Osteocyte (in vitro differentiated cells): Measurements from ENCODE around the gene MYBPC3. TPM values are rescaled to one million over a fixed set of nuclear protein-coding genes. Genes with fewer than 3 reads are reported as not detected.

ENCODE experiments used
- DNase-seq: peaks from one replicate; pipeline ENCODE4 v3.0.0; 2021; ENCODE audit warnings: mixed read lengths; ENCODE audit not compliant: unreplicated experiment; ENCODE audit errors: extremely low spot score
- H3K27ac Mint-ChIP-seq: one replicate; pipeline ENCODE4 v1.8.0; 2021; ENCODE audit warnings: mild to moderate bottlenecking, mixed read lengths; ENCODE audit not compliant: unreplicated experiment
- H3K27me3 Mint-ChIP-seq: one replicate; pipeline ENCODE4 v1.8.0; 2021; ENCODE audit warnings: mixed read lengths; ENCODE audit not compliant: unreplicated experiment
- H3K36me3 Mint-ChIP-seq: one replicate; pipeline ENCODE4 v1.8.0; 2021; ENCODE audit warnings: mixed read lengths; ENCODE audit not compliant: unreplicated experiment
- H3K4me1 Mint-ChIP-seq: one replicate; pipeline ENCODE4 v1.8.0; 2021; ENCODE audit warnings: mixed read lengths; ENCODE audit not compliant: unreplicated experiment
- H3K4me3 Mint-ChIP-seq: one replicate; pipeline ENCODE4 v1.8.0; 2021; ENCODE audit warnings: mild to moderate bottlenecking, moderate library complexity, mixed read lengths; ENCODE audit not compliant: unreplicated experiment
- H3K9me3 Mint-ChIP-seq: one replicate; pipeline ENCODE4 v1.8.0; 2021; ENCODE audit warnings: mixed read lengths; ENCODE audit not compliant: unreplicated experiment
- CTCF ChIP-seq: fragments of 200-600 bp; sonication (generic); IDR thresholded peaks from 2 replicates; pipeline ENCODE4 v1.5.0; 2021; ENCODE audit warnings: antibody characterized with exemption, mild to moderate bottlenecking, moderate library complexity
- total RNA-seq: library from RNA; stranded (reverse); gene quantifications from 2 replicates; pipeline ENCODE4 v1.2.1, GENCODE V29; 2021

MYBPC3 gene
- total RNA-seq, 1 donor from 2014 or later = not detected

- Mint-ChIP-seq H3K9me3 (peaks cover 6% of the 10 kb centered on the region), H3K27ac (no peak overlapping the region), H3K4me1 (no peaks in the 10 kb centered on the region), H3K27me3 (no peaks in the 10 kb centered on the region), H3K36me3 (peaks cover 60% of the 10 kb centered on the region), H3K4me3 (no peak overlapping the region)
- no peak for DNase-seq
- no peak for TF ChIP-seq CTCF
These were observed 57.1 kb downstream of the MYBPC3 start for GRCh38 chr11:47295385-47295784.

- no peak for TF ChIP-seq CTCF
These were observed 62.6 kb downstream of the MYBPC3 start for GRCh38 chr11:47289856-47290255.

GRCh38 chr11:47288066-47288465, 64.4 kb downstream of the MYBPC3 start:
- TF ChIP-seq CTCF = no peak
- Mint-ChIP-seq H3K36me3 (peaks cover 69% of the 10 kb centered on the region), H3K4me3 (no peak overlapping the region), H3K27me3 (no peaks in the 10 kb centered on the region), H3K9me3 (no peaks in the 10 kb centered on the region), H3K27ac (no peak overlapping the region), H3K4me1 (no peaks in the 10 kb centered on the region)
- no peak for DNase-seq

More at GRCh38 chr11:47289856-47290255, 62.6 kb downstream of the MYBPC3 start:
- Mint-ChIP-seq H3K27me3 (no peaks in the 10 kb centered on the region), H3K9me3 (no peaks in the 10 kb centered on the region), H3K4me3 (no peak overlapping the region), H3K27ac (no peak overlapping the region), H3K4me1 (no peaks in the 10 kb centered on the region), H3K36me3 (peaks cover 61% of the 10 kb centered on the region)
- no peak for DNase-seq

GRCh38 chr11:47285969-47286770, 66.3 kb downstream of the MYBPC3 start:
- peaks cover 65% of the 10 kb centered on the region for H3K36me3 Mint-ChIP-seq
- H3K4me1 Mint-ChIP-seq = no peaks in the 10 kb centered on the region
- no peaks in the 10 kb centered on the region for H3K9me3 Mint-ChIP-seq
- TF ChIP-seq CTCF = no peak
- H3K4me3 Mint-ChIP-seq = no peak overlapping the region
- no peak for DNase-seq
- no peaks in the 10 kb centered on the region for H3K27me3 Mint-ChIP-seq
- H3K27ac Mint-ChIP-seq = no peak overlapping the region

- no peak for DNase-seq
- TF ChIP-seq CTCF = no peak
- Mint-ChIP-seq H3K9me3 (no peaks in the 10 kb centered on the region), H3K36me3 (peaks cover 56% of the 10 kb centered on the region), H3K4me1 (no peaks in the 10 kb centered on the region), H3K4me3 (no peak overlapping the region), H3K27ac (no peak overlapping the region), H3K27me3 (no peaks in the 10 kb centered on the region)
These were observed 68.4 kb downstream of the MYBPC3 start for GRCh38 chr11:47284151-47284550.
